ENCODE results near the gene KY.

The KY gene

DNA sequence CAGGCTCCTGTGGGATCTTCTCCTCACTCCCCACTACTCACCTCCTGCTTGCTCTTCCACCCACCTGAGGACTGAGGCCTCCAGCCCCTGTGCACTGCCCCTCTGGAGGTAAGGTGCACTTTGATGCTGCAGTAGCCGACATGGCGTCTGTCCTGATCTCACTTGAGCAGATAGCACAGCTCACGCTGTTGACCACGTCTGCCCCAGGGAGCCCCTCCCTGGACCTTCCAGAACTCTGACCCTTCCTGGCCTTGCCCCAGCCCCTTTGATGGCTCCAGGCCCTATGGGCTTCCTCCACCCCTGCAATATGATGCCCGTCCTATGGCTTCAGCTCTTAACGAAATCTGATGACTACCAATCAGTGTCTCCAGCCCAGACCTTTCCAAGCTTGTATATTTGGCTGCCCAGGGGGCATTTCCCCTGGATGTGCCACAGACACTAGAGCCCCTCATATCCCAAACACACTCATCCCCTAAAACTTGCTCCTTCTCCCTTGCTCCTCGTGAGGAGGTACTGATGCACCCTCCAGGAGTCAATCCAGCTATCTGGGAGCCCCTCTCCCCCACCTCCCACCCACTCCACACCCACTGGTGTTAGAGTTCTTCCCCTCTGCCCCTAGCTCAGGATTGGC is 27.1 kb downstream of the KY start:
- no peak overlapping the region for H3K4me3 ChIP-seq (ENCODE audit: low read depth, low read length)
- no peak for DNase-seq (ENCODE audit: low read depth)
- TF ChIP-seq, protein P1, sequence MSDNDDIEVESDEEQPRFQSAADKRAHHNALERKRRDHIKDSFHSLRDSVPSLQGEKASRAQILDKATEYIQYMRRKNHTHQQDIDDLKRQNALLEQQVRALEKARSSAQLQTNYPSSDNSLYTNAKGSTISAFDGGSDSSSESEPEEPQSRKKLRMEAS (IDR thresholded peaks at IDR 0.05; ENCODE audit: low read depth, low read length) = no peak

DNA sequence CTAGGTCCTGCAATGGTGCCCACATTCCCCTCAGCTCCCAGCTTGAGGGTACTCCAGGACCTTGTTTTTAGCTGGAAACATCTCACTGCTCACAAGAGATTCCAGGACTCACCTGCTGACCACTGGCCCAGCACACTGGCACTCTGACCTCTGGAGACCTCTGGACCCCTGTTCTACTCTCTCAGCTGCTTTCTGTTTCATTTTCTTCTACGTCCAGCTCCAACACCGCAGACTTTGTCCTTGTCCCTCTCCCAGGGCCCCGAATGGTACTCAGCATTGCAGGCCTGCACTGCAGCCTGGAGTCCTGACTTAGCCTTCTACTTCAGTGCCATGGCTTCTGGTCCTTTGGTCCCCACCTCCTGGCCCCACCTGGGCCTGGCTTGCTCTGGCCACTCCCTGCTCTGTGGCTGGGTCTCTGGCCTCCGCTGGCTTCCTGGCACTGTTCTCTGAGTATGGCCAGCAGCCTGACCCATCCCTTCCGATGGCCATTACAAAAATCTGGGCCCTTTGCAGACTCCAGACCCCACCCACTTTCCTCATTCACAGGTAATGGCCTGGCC is 27.9 kb downstream of the KY start:
- TF ChIP-seq, protein P2, sequence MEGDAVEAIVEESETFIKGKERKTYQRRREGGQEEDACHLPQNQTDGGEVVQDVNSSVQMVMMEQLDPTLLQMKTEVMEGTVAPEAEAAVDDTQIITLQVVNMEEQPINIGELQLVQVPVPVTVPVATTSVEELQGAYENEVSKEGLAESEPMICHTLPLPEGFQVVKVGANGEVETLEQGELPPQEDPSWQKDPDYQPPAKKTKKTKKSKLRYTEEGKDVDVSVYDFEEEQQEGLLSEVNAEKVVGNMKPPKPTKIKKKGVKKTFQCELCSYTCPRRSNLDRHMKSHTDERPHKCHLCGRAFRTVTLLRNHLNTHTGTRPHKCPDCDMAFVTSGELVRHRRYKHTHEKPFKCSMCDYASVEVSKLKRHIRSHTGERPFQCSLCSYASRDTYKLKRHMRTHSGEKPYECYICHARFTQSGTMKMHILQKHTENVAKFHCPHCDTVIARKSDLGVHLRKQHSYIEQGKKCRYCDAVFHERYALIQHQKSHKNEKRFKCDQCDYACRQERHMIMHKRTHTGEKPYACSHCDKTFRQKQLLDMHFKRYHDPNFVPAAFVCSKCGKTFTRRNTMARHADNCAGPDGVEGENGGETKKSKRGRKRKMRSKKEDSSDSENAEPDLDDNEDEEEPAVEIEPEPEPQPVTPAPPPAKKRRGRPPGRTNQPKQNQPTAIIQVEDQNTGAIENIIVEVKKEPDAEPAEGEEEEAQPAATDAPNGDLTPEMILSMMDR (IDR thresholded peaks at IDR 0.05; ENCODE audit: low read depth, low read length) = no peak
- TF ChIP-seq MYC (IDR thresholded peaks at IDR 0.05; ENCODE audit: low read depth, low read length) = no peak
- TF ChIP-seq, protein P1 (IDR thresholded peaks at IDR 0.05; ENCODE audit: low read depth, low read length) = no peak
- TF ChIP-seq POLR2A (IDR thresholded peaks at IDR 0.05; ENCODE audit: extremely low read depth, insufficient read length) = no peak
- no peak overlapping the region for H3K4me3 ChIP-seq (ENCODE audit: low read depth, low read length)
- no peak for DNase-seq (ENCODE audit: low read depth)

DNA sequence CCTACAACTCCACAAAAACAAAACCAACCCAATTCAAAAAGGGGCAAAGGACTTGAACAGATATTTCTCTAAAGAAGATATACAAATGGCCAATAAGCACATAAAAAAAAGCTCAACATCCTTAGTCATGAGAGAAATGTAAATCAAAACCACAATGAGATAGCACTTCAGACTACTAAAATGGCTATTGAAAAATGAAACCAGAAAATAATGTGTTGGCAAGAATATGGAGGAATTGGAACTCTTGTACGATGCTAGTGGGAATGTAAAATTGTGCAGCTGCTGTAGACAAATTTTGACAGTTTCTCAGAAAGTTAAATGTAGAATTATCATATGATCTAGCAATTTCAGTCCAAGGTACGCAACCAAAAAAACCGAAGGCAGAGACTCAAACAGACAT is 29.0 kb downstream of the KY start:
- H3K4me3 ChIP-seq (ENCODE audit: low read depth, low read length) = no peak overlapping the region
- TF ChIP-seq MYC (IDR thresholded peaks at IDR 0.05; ENCODE audit: low read depth, low read length) = no peak
- TF ChIP-seq, protein P2 (IDR thresholded peaks at IDR 0.05; ENCODE audit: low read depth, low read length) = no peak
- TF ChIP-seq, protein P1 (IDR thresholded peaks at IDR 0.05; ENCODE audit: low read depth, low read length) = no peak
- TF ChIP-seq POLR2A (IDR thresholded peaks at IDR 0.05; ENCODE audit: extremely low read depth, insufficient read length) = no peak
- DNase-seq (ENCODE audit: low read depth) = no peak

DNA sequence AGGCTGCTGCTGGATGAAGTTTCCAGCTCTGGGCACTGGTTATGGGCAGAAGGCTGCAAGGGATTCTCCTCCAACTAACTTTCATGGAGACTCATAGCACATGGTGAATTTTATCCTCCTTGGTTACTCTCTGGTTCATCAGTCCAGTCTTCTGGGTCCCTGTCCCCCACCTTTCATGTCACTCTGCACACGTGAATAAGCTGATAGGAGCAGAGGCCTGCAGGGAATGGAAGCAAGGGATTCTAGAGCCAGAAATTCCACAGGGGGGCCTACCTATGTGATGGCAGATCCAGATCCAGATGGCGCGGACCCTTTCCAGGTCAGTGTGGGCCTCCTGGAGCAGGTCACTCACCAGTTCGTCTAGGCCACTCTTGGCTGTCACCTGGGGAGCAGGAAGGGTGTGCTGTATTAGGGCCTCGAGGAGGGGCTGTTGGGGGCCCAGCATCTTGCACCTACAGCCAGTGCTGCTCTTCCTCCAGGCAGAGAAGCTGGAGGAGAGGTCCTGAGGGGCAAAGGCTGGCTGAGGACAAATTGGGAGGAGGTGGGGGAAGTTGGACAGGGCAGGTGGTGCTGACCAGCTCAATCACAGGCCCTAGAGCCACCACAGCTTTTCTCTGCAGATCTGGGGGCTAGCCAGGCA is 30.2 kb downstream of the KY start:
- TF ChIP-seq, protein P1 (IDR thresholded peaks at IDR 0.05; ENCODE audit: low read depth, low read length) = no peak
- TF ChIP-seq, protein P2 (IDR thresholded peaks at IDR 0.05; ENCODE audit: low read depth, low read length) = no peak
- TF ChIP-seq MYC (IDR thresholded peaks at IDR 0.05; ENCODE audit: low read depth, low read length) (no peak), POLR2A (IDR thresholded peaks at IDR 0.05; ENCODE audit: extremely low read depth, insufficient read length) (no peak)
- no peak for DNase-seq (ENCODE audit: low read depth)
- H3K4me3 ChIP-seq (ENCODE audit: low read depth, low read length) = no peak overlapping the region

GRCh38 chr3:134619884-134620445 is 30.9 kb downstream of the KY start:
- H3K4me3 ChIP-seq (ENCODE audit: low read depth, low read length) = no peak overlapping the region
- TF ChIP-seq, protein P1 (IDR thresholded peaks at IDR 0.05; ENCODE audit: low read depth, low read length) = no peak
- DNase-seq (ENCODE audit: low read depth) = no peak

DNA sequence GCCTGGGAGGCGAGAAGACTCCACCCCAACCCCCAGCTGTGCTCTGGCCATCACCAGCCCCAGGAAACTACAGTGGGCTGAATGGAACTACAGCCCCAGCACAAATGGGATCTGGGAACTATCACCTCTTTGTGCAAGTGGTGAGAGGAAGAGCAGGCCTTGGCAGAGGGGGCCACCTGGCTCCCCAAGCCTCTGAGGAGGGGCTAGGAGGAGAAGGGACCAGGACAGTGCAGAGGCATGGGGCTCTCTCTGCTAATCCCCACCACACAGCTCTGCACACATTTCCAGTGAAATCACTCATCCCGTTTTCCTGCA is 31.6 kb downstream of the KY start:
- TF ChIP-seq, protein P2 (IDR thresholded peaks at IDR 0.05; ENCODE audit: low read depth, low read length) = no peak
- TF ChIP-seq MYC (IDR thresholded peaks at IDR 0.05; ENCODE audit: low read depth, low read length) = no peak
- no peak for TF ChIP-seq POLR2A (IDR thresholded peaks at IDR 0.05; ENCODE audit: extremely low read depth, insufficient read length)
- TF ChIP-seq, protein P1 (IDR thresholded peaks at IDR 0.05; ENCODE audit: low read depth, low read length) = no peak
- no peak for DNase-seq (ENCODE audit: low read depth)
- H3K4me3 ChIP-seq (ENCODE audit: low read depth, low read length) = no peak overlapping the region
